Bronchial epithelial cell (primary cell): ENCODE results near the gene BFSP2. TPM values are rescaled to one million over a fixed set of nuclear protein-coding genes. Genes with fewer than 3 reads are reported as not detected.
A peak's percentile ranks its signal among the peaks of the same experiment; 100 is the strongest.
"Not testable (repeated sequence)": the region's sequence is repeated elsewhere in the genome, so short reads cannot be mapped to it uniquely, and the experiment has no call there.

ENCODE experiments used
- DNase-seq: peaks from one replicate; pipeline ENCODE4 v3.0.0-alpha.2; 2010; ENCODE audit warnings: low read depth
- FAIRE-seq: peaks from 2 replicates; lab custom pipeline; 2011; peaks lifted over from hg19 to GRCh38; lab: Jason Lieb, UNC
- H3K27me3 ChIP-seq: 2 replicates; pipeline ENCODE4 v1.5.1; 2011; ENCODE audit warnings: low read length; ENCODE audit not compliant: control insufficient read depth, insufficient read depth
- H3K36me3 ChIP-seq: 2 replicates; pipeline ENCODE4 v1.5.1; 2011; ENCODE audit warnings: low read length; ENCODE audit not compliant: control insufficient read depth, insufficient read depth
- H3K4me3 ChIP-seq: 2 replicates; pipeline ENCODE4 v1.5.1; 2011; ENCODE audit warnings: mild to moderate bottlenecking, low read depth, low read length, control low read depth
- total RNA-seq: library from RNA; depleted of rRNA; stranded (reverse); fragments of >200 nt; gene quantifications from 2 replicates; pipeline ENCODE4 v1.2.1, GENCODE V29; 2014
- TF ChIP-seq, protein P1 (sequence below): IDR thresholded peaks from 2 replicates; pipeline ENCODE4 v1.5.1; 2011; ENCODE audit warnings: mild to moderate bottlenecking, moderate library complexity, low read length, control low read depth, inconsistent platforms; ENCODE audit not compliant: insufficient read depth, severe bottlenecking

BFSP2 gene
- total RNA-seq, 1 donor from 2014 or later = not detected

DNA sequence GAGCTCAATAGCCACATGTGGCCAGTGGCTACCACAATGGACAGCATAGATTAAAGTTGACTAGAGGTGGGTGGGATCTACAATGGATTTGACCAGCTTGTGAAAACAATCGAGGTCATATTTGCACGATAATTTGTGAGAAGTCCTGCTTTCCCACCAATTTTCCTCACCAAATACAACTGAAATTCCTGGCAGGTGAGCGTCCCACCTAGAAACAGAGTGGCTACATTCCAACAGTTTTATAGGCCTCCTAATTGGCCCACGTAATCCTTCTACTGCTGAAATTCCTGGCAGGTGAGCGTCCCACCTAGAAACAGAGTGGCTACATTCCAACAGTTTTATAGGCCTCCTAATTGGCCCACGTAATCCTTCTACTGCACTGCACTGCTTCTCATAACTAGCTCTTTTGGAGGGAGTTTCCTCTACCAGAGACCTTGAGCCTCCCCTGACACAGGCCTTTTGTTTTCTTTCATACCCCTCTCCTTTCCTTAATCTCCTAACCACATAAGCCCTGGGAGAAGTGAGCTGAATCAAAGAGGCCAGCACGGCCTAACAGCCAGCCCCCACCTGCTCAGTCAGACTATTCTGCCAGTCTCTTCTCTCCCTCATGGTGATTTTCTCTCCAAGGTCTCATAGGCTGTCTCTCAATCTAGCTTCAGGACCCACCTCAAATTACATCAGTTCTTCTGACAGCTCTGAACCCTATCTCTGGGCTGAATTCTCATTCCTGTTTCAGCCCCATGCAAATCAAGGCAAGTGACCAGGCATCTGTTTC, 80.2 kb downstream of the BFSP2 start:
- H3K27me3 ChIP-seq = no peaks in the 10 kb centered on the region
- no peaks in the 10 kb centered on the region for H3K36me3 ChIP-seq
- peak; percentile 18 for FAIRE-seq
- no peak overlapping the region for H3K4me3 ChIP-seq
- DNase-seq = peak; percentile 68
- TF ChIP-seq, protein P1, sequence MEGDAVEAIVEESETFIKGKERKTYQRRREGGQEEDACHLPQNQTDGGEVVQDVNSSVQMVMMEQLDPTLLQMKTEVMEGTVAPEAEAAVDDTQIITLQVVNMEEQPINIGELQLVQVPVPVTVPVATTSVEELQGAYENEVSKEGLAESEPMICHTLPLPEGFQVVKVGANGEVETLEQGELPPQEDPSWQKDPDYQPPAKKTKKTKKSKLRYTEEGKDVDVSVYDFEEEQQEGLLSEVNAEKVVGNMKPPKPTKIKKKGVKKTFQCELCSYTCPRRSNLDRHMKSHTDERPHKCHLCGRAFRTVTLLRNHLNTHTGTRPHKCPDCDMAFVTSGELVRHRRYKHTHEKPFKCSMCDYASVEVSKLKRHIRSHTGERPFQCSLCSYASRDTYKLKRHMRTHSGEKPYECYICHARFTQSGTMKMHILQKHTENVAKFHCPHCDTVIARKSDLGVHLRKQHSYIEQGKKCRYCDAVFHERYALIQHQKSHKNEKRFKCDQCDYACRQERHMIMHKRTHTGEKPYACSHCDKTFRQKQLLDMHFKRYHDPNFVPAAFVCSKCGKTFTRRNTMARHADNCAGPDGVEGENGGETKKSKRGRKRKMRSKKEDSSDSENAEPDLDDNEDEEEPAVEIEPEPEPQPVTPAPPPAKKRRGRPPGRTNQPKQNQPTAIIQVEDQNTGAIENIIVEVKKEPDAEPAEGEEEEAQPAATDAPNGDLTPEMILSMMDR = no peak

DNA sequence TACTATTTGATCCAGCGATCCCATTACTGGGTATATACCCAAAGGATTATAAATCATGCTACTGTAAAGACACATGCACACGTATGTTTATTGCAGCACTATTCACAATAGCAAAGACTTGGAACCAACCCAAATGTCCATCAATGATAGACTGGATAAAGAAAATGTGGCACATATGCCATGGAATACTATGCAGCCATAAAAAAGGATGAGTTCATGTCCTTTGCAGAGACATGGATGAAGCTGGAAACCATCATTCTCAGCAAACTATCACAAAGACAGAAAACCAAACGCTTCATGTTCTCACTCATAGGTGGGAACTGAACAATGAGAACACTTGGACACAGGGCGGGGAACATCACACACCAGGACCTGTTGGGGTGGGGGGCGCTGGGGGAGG, 82.6 kb downstream of the BFSP2 start:
- H3K36me3 ChIP-seq, FAIRE-seq, H3K4me3 ChIP-seq, DNase-seq, H3K27me3 ChIP-seq: not testable (repeated sequence)

DNA sequence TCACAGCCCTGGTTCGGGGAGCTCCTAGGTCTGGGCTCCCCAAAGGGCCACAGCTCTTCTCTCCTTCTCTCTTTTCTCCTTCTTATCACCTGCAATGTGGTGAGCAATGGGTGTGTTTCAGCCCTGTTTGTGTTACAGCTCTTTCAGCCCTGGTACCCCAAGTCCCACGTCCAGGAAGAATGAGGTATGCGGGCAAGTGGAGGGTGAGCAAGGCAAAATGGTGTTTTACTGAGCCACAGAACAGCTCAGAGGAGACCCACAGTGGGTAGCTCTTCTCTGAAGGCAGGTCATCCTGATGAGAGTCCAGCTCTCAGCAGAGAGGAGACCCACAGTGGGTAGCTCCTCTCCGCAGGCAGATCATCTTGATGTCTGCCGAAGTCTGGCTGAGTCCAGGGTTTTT, 86.8 kb downstream of the BFSP2 start:
- H3K36me3 ChIP-seq = no peaks in the 10 kb centered on the region
- DNase-seq = no peak
- H3K4me3 ChIP-seq = no peak overlapping the region
- no peak for FAIRE-seq
- TF ChIP-seq, protein P1 = no peak
- no peaks in the 10 kb centered on the region for H3K27me3 ChIP-seq

DNA sequence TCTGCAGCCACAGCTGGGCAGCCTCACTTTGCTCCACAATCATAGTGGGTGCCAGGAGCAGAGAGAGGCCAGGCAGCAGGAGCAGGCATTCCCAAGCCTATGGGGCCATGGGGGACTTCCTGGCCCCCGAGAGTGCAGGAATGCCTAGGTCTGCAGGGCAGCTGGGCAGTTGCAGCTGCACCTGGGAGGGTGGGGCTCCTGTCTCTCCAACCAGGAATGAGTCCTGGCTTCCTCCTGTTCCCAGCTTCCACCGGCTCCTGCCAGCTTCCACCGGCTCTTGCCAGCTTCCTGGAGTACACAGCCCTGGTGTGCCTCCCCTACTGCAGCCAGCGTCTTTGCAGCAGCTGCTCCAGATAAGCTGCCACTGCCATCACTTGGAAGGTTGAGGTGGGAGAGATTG, 87.3 kb downstream of the BFSP2 start:
- no peaks in the 10 kb centered on the region for H3K27me3 ChIP-seq
- FAIRE-seq = no peak
- no peaks in the 10 kb centered on the region for H3K36me3 ChIP-seq
- no peak for DNase-seq
- H3K4me3 ChIP-seq = no peak overlapping the region
- TF ChIP-seq, protein P1 = no peak

DNA sequence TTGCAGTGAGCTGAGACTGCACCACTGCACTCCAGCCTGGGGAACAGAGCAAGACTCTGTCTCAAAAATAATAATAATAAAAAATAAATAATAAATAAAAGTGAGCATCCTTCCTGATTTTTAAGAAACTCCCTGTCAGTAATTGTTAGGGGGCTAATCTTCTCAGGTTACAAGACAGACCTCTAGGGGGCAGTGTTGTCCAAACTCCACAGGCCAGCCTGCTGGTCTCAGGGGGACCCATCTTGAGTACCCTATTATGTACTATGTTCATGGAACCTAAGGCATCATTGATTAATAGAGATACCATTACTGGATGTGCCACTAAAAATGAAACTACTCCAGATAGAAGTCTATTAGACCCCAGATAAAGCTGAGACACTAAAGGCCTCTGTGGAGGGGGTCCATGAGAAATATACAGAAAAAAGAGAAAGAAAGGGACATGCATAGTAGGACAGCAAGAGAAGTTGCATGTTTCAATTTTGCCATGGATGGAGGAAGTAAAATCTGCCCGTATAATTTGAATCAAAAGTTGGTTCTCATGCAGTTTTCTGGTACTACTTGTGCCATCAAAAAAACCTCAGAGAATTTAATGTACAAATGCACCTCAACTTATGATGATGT, 88.2 kb downstream of the BFSP2 start:
- no peak for FAIRE-seq
- no peak overlapping the region for H3K4me3 ChIP-seq
- no peaks in the 10 kb centered on the region for H3K36me3 ChIP-seq
- TF ChIP-seq, protein P1 = peak; percentile 54
- no peaks in the 10 kb centered on the region for H3K27me3 ChIP-seq
- peak; percentile 30 for DNase-seq

DNA sequence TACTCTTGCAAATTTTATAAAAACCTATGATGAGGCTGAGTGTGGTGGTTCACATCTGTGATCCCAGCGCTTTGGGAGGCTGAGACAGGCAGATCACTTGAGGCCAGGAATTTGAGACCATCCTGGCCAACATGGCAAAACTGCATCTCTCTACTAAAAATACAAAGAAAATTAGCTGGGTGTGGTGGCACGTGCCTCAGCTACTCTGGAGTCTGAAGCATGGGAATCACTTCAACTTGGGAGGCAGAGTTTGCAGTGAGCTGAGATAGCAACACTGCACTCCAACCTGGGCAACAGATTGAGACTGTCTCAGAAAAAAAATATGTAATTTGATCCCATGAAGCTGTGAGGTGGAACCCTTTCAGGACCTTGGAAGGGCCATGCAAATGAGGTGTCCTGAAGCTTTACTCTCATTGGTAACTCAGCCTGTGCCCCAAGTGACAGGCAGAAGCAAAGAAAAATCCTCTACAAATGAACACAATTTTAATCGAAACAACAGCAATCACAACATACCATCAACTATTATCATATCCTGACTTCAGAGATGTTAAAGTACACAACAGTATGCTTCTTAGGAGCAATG, 89.0 kb downstream of the BFSP2 start:
- Histone ChIP-seq H3K27me3 (no peaks in the 10 kb centered on the region), H3K36me3 (no peaks in the 10 kb centered on the region), H3K4me3 (no peak overlapping the region)
- FAIRE-seq = no peak
- TF ChIP-seq, protein P1 = no peak
- DNase-seq = peak; percentile 48
